Testis (tissue), 2 donors: Measurements from ENCODE around the gene DNAJC3.

Source experiments
- POLR2A ChIP-seq: fragments of 450-650 bp; IDR thresholded peaks from one replicate; pipeline ENCODE4 v1.6.1; 2017; ENCODE audit warnings: antibody characterized with exemption, mild to moderate bottlenecking, moderate library complexity
- TF ChIP-seq, protein P1 (sequence below), 3 experiments: fragments of 450-650 bp in 2 of 3; fragments of 200-600 bp in 1 of 3; sonication (generic) in 1 of 3; IDR thresholded peaks; one replicate each; pipeline ENCODE4 v1.5.1; 2016 to 2019; ENCODE audit warnings: antibody characterized with exemption in 3 of 3, mild to moderate bottlenecking in 2 of 3, moderate library complexity in 1 of 3

DNA sequence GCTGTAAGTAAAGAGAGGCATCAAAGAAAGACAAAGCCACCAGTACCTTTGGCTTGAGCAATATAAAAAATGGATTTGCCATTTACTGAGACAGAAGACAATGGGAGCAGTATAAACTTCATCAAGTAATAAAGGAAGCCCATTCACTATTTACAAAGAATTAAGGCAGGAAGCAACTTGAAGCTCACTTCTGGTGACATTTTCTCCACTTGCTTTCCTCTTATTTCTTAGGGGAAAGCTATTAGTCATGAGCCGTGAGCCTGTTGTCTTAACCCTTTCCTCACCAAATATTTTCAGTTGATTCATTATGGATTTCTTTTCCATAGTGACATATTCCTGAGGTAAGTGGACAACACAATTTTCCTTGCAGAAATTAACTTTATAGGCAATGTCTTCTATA is 156.8 kb downstream of the DNAJC3 start:
- TF ChIP-seq, protein P1, sequence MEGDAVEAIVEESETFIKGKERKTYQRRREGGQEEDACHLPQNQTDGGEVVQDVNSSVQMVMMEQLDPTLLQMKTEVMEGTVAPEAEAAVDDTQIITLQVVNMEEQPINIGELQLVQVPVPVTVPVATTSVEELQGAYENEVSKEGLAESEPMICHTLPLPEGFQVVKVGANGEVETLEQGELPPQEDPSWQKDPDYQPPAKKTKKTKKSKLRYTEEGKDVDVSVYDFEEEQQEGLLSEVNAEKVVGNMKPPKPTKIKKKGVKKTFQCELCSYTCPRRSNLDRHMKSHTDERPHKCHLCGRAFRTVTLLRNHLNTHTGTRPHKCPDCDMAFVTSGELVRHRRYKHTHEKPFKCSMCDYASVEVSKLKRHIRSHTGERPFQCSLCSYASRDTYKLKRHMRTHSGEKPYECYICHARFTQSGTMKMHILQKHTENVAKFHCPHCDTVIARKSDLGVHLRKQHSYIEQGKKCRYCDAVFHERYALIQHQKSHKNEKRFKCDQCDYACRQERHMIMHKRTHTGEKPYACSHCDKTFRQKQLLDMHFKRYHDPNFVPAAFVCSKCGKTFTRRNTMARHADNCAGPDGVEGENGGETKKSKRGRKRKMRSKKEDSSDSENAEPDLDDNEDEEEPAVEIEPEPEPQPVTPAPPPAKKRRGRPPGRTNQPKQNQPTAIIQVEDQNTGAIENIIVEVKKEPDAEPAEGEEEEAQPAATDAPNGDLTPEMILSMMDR (IDR thresholded peaks at IDR 0.05), result no peak
- TF ChIP-seq POLR2A, result no peak
